Pons (tissue), 1 donor: Measurements from ENCODE around the gene IFNA13.
A peak's percentile ranks its signal among the peaks of the same experiment; 100 is the strongest.
"Not testable (repeated sequence)": the region's sequence is repeated elsewhere in the genome, so short reads cannot be mapped to it uniquely, and the experiment has no call there.

Source experiments
- DNase-seq: peaks from one replicate; pipeline ENCODE4 v3.0.0-alpha.2; 2016; ENCODE audit warnings: low spot score

Gene IFNA13

DNA sequence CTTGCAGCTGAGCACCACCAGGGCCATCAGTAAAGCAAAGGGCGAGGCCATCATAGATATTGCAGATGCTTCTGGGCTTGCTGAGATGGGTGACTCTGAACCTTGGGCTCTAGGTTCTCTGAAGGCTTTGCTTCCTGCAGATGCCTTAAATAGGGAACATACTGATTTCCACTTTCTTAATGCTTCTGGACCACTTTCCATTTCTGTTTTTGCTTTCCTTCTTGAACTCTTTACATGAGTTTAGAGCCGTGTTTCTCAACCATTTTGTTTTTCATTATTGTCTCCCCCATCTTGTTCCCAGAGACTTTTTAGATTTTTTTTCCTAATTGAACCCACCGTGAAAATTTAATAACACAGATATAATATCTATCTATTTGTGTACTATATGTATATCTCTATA lies at the start of gene IFNA13:
TSS of gene IFNA13 (minus strand) at position 101 of the 400 bp plus-strand sequence. CDS start at position 54, 47 bp downstream.
- no peak for DNase-seq

DNA sequence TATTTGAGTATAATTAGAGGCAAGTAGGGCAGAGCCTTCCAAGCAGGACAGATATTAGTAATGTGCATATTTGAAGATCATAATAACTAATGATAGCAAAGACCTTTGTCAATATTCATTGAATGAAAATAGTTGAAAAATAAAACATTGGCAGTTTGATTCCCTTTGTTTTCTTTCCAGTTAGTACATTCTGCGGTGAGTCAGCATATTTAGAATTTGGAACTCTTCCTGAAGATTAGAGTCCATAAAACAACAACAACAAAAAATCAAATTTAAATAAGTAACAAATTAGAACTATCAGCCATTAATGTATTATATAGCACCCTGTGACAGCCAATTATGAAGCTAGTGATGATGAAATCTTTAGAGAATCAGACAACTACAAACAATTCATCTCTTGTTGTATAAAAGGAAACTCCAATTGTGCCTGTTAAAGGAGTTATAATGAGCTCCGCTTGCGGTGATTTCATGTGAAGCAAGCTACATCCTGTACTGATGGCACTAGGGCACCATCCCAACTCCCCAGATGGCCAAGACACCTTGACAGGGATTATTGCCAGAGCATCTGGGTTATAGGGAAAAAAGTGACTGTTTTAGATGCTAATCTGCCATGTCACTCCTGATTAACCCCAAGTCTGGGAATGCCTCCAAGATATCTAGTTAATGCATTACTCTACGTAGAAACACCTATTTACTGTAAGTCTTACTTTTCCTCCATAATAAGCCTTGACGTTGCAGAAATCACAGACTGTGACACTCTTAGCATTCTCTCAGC lies 47.8 kb upstream of the IFNA13 start:
- no peak for DNase-seq

DNA sequence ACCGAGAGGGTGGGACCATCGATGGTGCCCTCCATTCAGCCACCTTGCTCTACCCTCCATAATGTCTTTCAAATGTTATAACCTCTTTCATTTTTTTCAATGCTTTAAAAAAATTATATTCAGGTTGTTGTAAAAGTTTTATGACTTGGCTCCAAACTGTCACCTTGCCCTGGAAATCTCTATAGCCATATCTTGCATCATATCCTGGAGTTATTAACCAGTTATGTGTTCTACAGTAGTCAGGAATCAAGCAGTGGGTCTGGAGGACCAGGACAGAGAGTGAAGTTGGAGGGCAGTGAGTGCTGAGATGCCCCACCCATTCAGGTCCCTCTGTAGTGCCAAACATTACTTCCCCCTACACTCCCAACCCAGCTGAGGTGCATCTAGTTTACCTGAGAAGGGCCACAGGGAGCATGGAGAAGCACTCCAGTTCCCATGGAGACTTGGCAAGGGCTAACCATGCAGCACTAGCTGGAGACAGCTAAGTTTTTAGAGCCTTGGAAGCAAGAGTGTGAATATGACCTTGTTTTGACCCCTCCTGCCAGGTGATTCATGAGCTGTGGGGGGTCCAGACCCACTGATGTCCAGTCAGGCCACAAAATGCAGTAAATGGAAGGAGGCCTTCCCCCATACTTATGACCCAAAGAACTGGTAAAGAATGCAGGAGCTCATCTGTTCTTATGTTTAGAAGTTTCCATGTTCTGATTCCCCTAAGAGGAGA lies 46.5 kb upstream of the IFNA13 start:
- no peak for DNase-seq

DNA sequence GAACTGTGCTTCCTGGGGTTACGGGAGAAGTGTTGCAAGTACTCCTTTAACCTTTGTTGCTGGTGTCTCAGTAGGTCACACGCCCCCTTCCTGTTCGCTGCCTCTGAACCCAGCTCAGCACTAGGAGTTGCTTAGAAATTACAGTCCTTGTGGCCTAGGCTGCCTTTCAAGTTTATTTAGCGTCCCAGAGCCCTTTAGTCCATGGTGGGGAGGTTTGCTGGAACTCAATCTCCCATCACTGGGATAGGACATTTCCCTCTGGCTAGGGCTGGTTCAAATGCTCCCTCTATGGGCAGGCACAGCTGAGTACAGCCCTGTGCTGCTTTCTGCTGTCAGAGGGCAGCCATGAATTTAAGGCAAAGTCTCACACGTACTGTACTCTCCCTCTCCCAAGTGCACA lies 45.8 kb upstream of the IFNA13 start:
- no peak for DNase-seq

DNA sequence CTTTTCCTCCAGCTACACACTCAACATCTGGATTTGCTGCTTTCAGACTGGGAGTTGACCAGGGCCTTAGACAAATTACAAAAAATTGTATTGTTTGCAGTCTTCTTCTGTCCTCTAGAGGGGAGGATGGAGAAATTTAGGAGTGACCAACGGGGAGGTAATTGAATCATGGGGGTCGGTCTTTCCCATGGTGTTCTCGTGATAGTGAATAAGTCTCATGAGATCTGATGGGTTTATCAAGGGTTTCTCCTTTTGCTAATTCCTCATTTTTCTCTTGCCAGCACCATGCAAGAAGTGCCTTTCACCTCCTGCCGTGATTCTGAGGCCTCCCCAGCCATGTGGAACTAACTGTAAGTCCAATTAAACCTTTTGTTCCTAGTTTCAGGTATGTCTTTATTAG lies 45.3 kb upstream of the IFNA13 start:
- DNase-seq: no peak

DNA sequence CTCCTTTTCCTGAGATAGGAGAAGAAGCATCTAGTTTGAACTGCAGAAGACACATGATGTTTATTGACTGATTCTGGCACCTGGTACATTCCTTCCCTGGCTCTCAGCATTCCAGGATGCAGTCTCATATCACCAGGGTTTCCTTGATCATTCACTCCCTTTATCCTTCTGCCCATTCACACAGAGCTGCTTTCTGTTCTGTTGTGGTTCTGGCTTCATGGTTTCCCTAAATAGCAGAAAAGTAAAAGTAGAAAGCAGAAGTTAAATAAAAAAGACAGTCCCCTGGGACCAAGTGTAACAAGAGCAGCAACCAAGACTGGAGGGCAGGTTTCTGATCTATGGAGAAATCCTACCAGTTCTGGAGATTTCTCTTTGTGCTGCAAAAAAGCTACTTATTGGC lies 44.2 kb upstream of the IFNA13 start:
- no peak for DNase-seq

DNA sequence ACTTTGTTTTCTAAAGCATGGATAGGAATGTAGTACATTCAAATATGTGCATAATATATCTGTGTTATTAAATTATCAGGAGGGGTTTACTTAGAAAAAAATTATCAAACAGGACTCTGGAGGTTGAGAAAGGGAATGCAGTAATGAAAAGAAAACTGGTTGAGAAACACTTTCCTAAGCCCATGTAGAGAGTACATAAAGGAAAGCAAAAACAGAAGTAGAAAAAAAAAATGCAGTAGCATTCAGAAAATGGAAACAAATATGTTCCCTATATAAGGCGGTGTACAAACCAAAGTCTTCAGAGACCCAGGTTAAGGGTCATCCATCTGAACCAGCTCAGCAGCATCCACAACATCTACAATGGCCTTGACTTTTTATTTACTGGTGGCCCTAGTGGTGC lies 41.0 kb upstream of the IFNA13 start, which contains the start of gene IFNA8:
TSS of gene IFNA8 (plus strand) at position 301 of the 400 bp plus-strand sequence. CDS start at position 361, 60 bp downstream.
- DNase-seq: no peak

DNA sequence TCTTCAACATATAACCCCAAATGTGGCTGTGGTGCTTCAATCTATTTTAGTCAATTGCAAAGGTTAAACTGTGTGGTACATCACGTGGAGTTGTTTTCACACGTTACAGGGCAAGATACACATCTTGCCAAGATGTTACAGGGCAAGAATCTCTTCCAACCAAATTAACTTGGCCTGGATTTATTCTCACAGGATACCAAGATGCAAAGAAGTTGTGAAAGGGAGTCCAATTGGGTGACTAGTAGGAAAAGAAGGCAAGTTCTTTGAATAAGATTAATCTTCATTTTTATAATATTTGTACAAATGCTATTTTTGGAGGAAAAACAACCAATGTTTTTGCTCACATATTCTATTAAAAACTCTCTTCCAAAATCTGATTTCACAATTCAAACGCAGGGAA lies 36.3 kb upstream of the IFNA13 start:
- DNase-seq: no peak

DNA sequence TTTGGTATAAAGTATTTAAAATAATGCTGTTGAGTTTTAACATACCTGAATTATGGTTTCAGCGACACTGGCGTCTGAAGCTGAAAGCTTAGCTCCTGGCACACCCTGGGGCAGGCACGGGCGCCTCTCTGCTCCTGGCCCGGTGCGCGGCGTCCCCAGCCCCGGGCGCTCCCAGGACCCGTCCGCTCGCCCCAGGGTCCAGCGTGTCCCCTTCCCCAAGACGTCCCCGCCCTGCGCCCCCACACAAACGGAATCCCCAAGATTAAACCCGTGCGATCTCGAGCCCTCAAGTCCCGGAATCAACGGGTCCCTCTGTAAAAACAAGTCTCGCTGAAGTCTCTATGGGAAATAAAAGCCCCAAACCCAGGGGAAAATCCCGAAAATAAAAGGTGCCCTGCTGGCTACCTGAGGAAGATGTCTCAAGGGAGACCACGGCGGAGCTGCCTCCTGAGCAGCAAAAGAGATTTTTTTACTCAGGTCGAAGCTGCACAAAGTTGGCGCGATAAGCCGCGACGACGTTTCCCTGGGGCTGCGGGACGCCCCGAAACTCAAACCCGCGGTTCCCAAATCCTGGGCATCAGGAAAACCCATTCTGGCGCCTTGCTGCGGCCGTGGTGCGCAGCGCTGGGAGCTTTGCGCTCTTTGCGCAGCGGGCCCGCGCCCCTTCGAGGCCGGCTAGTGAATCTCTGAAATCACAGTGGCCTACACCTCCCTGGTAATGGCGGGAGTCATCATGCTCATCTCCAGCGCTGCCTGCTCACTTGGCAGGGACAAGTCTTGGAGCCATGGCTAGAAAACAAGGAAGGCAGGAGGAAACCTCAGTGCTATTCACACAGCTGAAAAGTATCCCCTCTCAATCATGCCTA lies 34.8 kb upstream of the IFNA13 start:
- DNase-seq: no peak

DNA sequence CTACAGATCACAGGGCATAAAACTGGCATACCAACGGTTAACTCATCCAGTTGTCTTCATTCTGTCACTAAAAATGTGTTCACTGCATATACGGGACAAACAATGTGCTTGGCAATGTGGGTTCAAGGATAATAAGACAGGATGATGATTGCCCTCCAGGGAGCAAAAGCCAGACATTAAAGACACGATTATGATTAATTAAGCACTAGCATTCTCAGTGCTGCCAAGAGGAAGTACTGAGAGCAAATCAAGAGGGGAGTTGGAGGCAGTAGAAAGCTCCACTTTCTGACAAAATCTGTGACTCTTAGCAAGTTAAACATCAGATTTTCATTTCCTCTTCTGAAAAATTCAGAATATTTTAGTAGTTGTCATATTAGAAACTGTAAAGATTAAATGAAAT lies 32.1 kb upstream of the IFNA13 start:
- DNase-seq: no peak

DNA sequence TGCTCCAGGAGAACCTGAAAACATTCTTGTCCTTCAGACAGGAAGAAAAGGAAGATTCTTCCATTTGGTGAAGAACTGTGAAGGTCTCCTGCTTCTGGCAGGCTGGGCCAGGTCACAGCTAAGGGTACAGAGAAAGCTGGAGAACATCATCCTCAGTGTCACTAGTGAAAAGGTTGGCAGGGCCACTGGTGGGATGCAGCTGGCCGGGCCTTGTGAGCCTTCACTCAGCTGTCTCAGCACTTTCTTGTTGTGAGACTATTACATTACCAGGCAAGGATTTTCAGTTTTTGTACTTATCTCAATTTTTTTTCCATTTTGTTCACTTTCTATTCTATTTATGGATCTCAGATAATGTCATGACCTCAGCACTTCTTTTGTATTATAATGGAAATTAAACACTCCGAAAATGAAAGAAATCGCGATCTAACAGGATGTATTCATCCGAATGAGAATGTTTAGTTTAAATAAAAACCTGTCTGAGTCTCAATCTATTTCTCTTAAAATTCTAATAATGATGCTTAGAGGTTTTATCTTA lies 31.2 kb upstream of the IFNA13 start:
- DNase-seq: no peak

DNA sequence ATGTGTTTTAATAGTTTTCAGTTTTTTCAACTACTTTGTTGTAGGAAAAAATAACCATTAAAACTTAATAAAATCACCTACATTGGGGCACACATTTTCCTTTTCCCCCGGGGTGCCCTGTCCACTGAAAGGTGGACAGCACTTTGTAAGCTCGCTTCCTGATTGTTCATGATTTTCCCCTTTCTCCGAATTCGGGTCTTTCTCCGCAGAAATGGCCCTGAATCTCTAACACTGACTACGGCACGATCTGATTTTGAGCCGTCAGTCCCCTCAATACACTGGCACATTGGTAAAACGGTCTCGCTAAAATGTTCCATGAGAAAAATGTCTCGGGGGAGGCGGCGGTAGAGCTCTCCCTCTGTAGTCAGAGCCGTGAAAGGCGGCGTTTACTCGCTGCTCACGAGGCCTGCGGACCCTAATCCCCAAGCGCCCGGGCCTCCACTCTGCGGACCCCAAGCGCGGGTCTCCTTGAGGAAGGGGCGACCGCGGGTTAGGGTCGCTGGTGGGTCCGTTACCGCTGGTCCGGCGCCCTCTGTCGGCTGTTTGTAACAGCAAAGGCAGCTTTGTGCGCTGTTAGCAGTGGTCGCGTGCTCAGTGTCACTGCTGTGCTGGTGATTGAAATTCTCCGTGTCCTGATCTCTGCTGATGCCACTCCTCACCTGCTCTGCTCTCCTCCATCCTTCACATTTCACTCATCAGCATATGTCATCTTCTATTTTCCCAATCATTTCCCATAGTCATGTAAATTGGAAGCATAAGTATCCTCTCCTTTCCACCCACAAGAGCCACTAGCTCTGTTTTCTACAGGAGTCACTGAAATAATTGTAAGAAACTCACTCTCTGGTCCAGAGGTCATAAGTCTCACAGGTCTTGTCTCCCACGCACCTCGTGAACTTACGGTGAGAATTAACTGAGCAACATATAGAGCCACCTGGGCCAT lies 28.2 kb upstream of the IFNA13 start:
- no peak for DNase-seq

DNA sequence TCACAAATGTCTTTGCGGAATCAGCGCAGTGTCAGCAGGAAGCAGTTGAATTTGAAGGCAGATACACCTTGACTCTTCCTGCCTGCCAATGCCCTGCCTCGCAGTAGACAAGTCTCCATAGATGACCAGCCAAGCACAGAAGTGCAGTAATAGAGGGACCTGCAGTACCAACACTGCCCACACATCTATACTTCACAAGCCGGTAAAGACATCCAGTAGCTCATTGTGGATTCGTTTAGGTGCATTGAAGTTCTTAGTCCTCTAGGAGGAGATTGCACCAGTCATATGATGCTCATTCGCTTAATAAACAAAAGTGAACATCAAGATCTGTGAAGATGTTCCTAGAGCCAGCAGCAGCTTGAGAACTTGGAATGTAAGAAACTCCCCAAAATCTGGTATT lies 24.4 kb upstream of the IFNA13 start:
- no peak for DNase-seq

DNA sequence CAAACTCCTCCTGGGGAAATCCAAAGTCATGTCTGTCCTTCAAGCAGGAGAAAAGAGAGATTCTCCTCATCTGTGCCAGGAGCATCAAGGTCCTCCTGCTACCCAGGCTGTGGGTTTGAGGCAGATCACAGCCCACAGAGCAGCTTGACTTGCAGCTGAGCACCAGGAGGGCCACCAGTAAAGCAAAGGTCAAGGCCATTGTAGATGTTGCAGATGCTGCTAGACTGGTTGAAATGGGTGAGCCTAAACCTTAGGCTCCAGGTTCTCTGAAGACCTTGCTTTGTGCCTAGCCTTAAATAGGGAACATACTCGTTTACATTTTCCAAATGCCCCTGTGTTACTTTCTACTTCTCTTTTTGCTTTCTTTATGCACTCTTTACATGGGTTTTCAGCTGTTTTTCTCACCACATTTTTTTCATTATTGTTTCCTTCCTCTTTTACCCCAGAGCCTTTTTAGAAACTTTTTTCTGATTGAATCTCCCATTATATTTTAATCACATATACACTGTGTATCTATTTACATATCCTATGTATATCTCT lies 17.3 kb upstream of the IFNA13 start, which contains the start of gene IFNA2:
TSS of gene IFNA2 (minus strand) at position 268 of the 540 bp plus-strand sequence. CDS start at position 199, 69 bp downstream.
- no peak for DNase-seq

DNA sequence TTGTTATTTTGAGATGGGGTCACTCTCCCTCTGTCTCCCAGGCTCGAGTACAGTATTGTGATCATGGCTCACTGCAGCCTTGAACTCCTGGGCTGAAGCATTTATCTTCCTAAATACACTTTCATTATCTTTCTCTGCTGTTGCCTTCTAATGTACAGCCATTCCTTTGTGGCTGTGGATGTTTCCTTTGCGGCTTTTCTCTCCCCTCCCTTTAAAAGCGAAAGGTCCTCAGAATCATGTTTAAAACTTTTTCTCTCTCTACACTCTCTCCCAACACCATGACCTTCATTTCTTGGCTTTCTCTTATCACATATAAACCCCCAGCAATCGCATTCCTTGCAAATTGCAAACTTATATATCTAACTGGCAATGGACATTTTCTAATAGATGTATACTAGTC lies 15.8 kb upstream of the IFNA13 start:
- DNase-seq: no peak

DNA sequence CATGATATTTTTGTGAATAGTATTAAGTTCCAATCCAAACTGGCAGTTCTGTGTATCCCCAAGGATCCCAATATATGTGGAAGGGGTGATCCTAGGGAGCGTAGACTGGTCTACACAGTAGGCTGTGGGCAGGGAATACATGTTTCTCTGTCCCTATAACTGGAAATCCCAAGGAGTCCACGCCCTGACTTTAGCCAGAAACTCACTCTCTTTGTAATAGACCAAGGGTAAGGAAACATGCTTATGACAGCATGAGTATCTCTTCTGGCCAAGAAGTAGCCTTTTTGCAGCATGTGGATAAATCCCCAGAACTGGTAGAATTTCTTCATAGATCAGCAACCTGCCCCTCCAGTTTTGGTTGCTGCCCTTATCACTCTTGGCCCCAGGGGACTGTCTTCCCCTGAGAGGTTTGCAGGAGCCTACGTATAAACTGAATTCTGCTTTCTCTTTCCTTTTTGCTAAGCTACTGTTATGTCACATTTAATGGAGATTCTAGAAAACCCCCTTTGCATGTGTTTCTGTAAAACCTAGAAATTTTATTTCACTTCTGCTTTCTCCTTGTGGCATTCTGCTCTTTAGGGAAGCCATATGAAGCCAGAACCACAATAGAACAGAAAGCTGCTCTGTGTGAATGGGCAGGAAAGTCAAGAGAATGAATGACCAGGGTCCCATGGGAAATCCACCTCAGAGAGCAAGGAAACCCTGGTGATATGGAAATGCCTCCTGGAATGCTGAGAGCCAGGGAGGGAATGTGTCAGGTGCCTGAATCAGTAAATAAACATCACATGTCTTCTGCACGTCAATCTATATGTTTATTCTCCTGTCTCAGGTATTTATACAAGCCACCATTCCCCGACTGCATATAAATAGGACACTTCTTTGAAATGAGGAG lies 13.8 kb upstream of the IFNA13 start:
- peak; percentile 59 for DNase-seq

DNA sequence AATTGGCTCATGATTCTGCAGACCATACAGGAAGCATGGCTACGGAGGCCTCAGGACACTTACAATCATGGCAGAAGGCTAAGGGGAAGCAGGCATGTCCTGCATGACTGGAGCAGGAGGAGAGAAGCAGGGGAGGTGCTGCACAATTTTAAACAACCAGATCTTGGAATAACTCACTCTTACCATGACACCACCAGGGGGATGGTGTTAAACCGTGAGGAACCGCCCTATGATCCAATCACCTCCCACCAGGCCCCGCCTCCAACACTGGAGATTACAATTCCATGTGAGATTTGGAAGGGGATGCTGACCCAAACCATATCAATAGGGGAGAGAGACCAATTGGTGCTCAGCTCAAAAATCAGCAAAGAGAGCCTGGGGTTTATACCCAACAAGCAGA lies 3.6 kb upstream of the IFNA13 start:
- not testable (repeated sequence) for DNase-seq

DNA sequence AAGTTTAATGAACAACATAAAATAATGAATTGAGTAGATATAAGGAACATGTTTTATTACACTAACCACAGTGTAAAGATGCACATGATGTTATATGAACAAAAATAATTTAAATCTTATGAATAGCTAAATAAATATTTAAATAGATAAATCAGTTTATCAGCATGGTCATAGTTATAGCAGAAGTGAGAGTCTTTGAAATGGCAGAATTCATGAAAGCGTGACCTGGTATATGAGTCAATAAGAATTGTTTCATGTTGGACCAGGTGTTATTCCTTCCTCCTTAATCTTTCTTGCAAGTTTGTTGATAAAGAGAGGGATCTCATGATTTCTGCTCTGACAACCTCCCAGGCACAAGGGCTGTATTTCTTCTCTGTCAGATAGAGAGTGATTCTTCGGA lies 688 bp downstream of the IFNA13 start:
- DNase-seq: not testable (repeated sequence)

DNA sequence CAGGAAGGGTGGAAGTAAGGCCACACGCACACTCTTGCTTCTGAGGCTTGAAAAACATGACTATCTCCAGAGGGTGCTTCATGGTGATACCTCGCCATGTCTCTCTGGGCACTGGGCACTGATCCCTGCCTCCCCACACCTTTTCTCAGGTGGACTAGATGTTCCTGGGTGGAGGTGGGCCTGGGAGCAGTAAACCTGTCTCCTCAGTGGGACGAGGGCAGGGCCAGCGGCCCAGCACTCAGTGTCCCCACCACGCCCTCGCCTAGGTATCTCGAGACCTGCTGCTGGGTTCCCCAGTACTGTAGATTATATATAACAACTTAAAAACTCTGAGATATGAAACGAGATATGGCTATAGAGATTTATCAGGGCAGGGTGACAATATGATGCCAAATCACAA lies 5.6 kb downstream of the IFNA13 start:
- DNase-seq: no peak
